ENCODE results near the gene ILKAP. TPM values are rescaled to one million over a fixed set of nuclear protein-coding genes. Genes with fewer than 3 reads are reported as not detected.

The ILKAP gene
- polyA plus RNA-seq, 2 of the 4 experiments (the other 2 are of a cell fraction): 36.3 to 41.4 TPM

DNA sequence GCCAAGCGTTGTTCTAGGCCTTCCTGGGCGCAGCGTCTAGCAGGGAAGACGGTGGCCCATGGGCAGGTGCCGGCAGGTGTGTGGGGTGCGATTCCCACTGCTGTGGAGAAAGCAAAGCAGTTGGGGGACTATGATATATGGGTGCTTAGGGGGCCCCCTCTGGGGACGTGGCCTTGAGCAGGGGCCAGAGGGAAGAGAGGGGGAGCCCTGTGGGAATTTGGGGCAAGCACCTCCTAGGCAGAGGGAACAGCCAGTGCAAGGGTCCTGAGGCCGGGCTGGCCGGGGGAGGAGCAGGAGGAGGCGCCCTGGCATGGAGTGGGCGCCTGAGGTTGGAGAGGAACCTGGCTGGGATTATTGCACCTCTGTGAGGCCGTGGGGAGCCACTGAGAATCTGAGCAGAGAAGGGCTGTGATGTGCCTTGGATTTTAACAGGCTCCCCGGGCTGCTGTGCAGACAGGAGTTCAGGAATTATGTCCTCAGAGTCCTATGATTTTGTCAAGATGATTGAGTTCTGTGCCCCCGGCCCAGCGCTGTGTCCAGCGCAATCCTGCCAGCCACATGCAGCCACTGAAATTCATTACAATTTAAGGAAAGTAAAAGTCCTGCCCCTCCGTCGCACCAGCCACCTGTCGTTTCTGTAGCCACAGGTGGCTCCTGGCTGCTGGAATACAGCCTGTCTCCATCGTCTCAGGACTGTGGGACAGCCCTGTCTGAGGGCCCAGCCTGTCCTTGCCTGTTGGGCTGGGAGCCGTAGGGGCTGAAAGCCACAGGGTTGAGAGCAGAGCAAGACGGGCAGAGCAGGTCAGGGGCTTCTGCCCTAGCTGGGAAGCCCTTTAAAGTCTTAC is 74.1 kb downstream of the ILKAP start:
- H3K27ac ChIP-seq: no peak overlapping the region
- no peak for ATAC-seq
- H3K9me3 ChIP-seq: no peaks in the 10 kb centered on the region
- ChIA-PET CTCF (no interaction called here), POLR2A (no interaction called here)
- no peak for FAIRE-seq
- no peaks in the 10 kb centered on the region for H3K4me1 ChIP-seq
- no peak for TF ChIP-seq HOXB5 (CRISPR knock-in tag; IDR thresholded peaks at IDR 0.05)
- TF ChIP-seq FOXS1 (CRISPR knock-in tag; IDR thresholded peaks at IDR 0.05): no peak
- TF ChIP-seq EP300 (IDR thresholded peaks at IDR 0.05): no peak
- TF ChIP-seq NPAS2 (CRISPR knock-in tag; IDR thresholded peaks at IDR 0.05; ENCODE audit: borderline replicate concordance): no peak
- no peak for TF ChIP-seq CHD4 (IDR thresholded peaks at IDR 0.05; ENCODE audit: borderline replicate concordance)
- TF ChIP-seq, protein P1, sequence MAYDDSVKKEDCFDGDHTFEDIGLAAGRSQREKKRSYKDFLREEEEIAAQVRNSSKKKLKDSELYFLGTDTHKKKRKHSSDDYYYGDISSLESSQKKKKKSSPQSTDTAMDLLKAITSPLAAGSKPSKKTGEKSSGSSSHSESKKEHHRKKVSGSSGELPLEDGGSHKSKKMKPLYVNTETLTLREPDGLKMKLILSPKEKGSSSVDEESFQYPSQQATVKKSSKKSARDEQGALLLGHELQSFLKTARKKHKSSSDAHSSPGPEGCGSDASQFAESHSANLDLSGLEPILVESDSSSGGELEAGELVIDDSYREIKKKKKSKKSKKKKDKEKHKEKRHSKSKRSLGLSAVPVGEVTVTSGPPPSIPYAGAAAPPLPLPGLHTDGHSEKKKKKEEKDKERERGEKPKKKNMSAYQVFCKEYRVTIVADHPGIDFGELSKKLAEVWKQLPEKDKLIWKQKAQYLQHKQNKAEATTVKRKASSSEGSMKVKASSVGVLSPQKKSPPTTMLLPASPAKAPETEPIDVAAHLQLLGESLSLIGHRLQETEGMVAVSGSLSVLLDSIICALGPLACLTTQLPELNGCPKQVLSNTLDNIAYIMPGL (CRISPR knock-in tag; IDR thresholded peaks at IDR 0.05; ENCODE audit: borderline replicate concordance): no peak
- 73% methylated on average over 21 of the region's 22 CpGs for WGBS (ENCODE audit: missing lambda C conversion rate)
- DNase-seq (ENCODE audit: low read depth in 1 of 2, low spot score in 1 of 2): no peak
- H3K4me2 ChIP-seq: no peak overlapping the region
- no peak overlapping the region for H3K4me3 ChIP-seq

DNA sequence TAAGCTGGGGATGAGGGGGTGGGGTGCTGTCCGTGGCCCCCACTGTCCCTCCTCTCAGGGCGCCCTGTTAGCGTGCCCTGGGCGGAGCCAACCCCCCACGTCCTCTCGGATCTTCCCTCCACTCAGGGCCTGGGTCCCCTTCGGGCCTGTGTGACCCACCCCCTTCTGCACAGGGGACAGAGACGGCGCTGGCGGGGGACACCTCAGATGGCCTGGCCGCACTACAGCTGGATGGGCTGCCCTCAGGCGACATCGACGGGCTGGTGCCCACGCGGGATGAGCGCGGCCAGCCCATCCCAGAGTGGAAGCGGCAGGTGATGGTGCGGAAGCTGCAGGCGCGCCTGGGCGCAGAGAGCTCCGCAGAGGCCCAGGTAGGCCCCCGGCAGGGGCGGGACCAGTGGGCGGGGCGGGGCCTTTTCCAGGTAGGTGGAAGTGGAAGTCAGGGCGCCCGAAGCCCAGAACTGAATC is 74.9 kb downstream of the ILKAP start:
- Histone ChIP-seq H3K4me3 (no peak overlapping the region), H3K4me1 (no peaks in the 10 kb centered on the region), H3K27ac (no peak overlapping the region), H3K4me2 (no peak overlapping the region), H3K9me3 (no peaks in the 10 kb centered on the region)
- ATAC-seq (no peak), FAIRE-seq (no peak), DNase-seq (ENCODE audit: low read depth in 1 of 2, low spot score in 1 of 2) (no peak)
- POLR2A ChIA-PET: no interaction called here
- WGBS (ENCODE audit: missing lambda C conversion rate): no CpG with 5 or more reads among the region's 30 CpGs
- CTCF ChIA-PET: no interaction called here
- TF ChIP-seq RCOR1 (IDR thresholded peaks at IDR 0.05; ENCODE audit: low read depth, low read length) (no peak), RFX5 (IDR thresholded peaks at IDR 0.05) (no peak), MAFK (IDR thresholded peaks at IDR 0.05; ENCODE audit: partially characterized antibody) (no peak), EP300 (IDR thresholded peaks at IDR 0.05) (no peak), BHLHE40 (IDR thresholded peaks at IDR 0.05; ENCODE audit: low read depth, low read length) (no peak), FOSL2 (IDR thresholded peaks at IDR 0.05) (no peak), FOSL2 (CRISPR knock-in tag; IDR thresholded peaks at IDR 0.05) (no peak), ZSCAN20 (CRISPR knock-in tag; IDR thresholded peaks at IDR 0.05) (no peak), HEYL (CRISPR knock-in tag; IDR thresholded peaks at IDR 0.05) (no peak), JUN (IDR thresholded peaks at IDR 0.05) (no peak)

DNA sequence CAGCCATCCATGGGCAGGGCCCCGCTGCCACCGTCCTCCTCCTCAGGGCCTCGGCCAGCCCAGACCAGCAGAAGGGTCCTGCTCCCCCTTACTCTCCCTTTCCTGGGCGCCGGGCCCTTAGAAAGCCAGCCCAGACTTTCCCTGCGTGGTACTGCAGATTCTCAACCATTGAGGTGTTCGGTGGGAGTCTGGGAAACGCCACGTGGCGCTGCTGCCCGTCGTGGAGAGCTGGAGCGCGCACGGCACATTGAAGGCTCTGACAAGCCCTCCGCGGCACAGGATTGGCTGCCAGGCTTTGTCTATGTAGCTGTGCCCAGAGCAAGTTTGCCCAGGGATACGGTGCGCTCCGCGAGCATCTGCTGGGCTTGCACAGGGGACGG is 75.4 kb downstream of the ILKAP start:
- CTCF ChIA-PET: no interaction called here
- H3K9me3 ChIP-seq: no peaks in the 10 kb centered on the region
- FAIRE-seq (no peak), DNase-seq (ENCODE audit: low read depth in 1 of 2, low spot score in 1 of 2) (no peak), ATAC-seq (no peak)
- H3K27ac ChIP-seq: no peak overlapping the region
- H3K4me2 ChIP-seq: no peak overlapping the region
- POLR2A ChIA-PET: no interaction called here
- H3K4me1 ChIP-seq: no peaks in the 10 kb centered on the region
- no peak for TF ChIP-seq TFCP2L1 (CRISPR knock-in tag; IDR thresholded peaks at IDR 0.05)
- TF ChIP-seq FOXS1 (CRISPR knock-in tag; IDR thresholded peaks at IDR 0.05): no peak
- no peak for TF ChIP-seq CBX8 (IDR thresholded peaks at IDR 0.05)
- TF ChIP-seq NR3C1 (IDR thresholded peaks at IDR 0.05): no peak
- 93% methylated on average over 20 of the region's 22 CpGs for WGBS (ENCODE audit: missing lambda C conversion rate)
- H3K4me3 ChIP-seq: no peak overlapping the region
